ENCODE measurements around the gene MYOZ3. TPM values are rescaled to one million over a fixed set of nuclear protein-coding genes. Genes with fewer than 3 reads are reported as not detected.

MYOZ3 gene
- total RNA-seq, 4 donors from 2014 or later, result 0.22 TPM; not detected in 3

DNA sequence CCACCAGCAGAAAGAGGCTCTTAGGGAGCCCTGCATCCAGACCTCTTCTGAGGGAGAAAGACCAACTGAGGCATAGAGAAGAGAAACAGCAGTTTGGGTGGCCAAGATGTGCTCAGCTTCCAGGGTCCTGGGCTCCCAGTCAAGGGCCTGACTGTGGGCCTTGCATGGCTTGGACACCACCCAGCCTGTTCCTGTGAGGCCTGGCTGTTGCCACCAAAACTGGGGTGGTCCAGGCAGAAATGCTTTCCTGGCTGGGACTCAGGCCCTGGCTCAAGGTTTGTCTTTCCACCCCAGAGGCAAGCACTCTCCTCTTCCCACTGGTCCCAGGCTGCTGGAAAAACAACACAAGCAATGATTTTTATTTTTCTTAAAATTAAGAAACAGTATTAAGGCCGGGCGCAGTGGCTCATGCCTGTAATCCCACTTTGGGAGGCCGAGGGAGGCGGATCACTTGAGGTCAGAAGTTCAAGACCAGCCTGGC, 13.3 kb downstream of the MYOZ3 start:
- TF ChIP-seq, protein P1, sequence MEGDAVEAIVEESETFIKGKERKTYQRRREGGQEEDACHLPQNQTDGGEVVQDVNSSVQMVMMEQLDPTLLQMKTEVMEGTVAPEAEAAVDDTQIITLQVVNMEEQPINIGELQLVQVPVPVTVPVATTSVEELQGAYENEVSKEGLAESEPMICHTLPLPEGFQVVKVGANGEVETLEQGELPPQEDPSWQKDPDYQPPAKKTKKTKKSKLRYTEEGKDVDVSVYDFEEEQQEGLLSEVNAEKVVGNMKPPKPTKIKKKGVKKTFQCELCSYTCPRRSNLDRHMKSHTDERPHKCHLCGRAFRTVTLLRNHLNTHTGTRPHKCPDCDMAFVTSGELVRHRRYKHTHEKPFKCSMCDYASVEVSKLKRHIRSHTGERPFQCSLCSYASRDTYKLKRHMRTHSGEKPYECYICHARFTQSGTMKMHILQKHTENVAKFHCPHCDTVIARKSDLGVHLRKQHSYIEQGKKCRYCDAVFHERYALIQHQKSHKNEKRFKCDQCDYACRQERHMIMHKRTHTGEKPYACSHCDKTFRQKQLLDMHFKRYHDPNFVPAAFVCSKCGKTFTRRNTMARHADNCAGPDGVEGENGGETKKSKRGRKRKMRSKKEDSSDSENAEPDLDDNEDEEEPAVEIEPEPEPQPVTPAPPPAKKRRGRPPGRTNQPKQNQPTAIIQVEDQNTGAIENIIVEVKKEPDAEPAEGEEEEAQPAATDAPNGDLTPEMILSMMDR (IDR thresholded peaks at IDR 0.05; ENCODE audit: low read depth), result no peak

DNA sequence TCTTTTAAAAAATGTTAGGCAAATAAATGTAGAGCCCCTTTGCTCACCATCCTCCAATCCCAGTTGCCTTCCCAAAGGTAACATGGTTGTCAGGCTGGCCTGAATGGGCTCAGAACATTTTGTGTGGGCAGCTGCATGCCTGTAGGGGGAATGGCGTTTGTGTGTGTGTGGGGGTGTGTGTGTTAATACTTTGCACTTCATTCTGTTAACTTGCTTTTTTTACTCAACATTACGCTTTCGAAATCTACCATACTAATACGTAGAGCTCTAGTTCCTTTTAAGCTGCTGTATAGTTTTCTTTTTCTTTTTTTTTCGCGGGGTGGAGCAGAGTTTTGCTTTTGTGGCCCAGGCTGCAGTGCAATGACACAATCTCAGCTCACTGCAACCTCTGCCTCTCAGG, 14.0 kb downstream of the MYOZ3 start:
- TF ChIP-seq, protein P1 (IDR thresholded peaks at IDR 0.05; ENCODE audit: low read depth), result no peak

DNA sequence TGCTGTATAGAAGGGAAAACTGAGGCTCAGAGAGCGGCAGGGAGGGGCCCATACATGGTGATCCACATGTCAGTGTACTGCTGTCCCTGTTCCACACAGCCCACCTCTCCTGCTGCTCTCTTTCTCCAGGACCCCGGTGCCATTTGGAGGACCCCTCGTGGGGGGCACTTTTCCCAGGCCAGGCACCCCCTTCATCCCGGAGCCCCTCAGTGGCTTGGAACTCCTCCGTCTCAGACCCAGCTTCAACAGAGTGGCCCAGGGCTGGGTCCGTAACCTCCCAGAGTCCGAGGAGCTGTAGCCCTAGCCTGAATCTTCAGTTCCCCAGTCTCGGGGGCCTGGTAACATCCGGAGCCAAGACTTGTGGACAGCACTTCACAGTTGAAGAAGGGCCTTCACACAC, 15.5 kb downstream of the MYOZ3 start:
- TF ChIP-seq, protein P1 (IDR thresholded peaks at IDR 0.05; ENCODE audit: low read depth), result no peak

DNA sequence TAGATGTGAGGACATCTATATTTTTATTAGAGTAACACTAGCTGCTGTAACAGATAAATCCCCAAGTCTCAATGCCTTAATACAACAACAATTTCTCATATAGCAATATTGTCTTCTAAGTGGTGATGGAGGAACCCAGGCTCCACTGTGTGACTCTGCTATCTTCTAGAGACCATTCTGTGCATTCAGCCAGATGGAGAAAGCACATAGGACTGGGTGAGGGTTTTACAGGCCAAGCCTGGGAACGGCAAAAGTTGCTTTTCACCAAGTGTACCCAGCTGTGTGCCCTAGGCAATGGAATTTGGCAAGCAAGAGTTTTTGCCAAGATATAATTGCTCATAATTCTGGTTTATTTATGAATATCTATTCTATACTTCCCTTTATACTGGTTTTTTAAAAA, 28.1 kb downstream of the MYOZ3 start:
- TF ChIP-seq, protein P1 (IDR thresholded peaks at IDR 0.05; ENCODE audit: low read depth), result no peak

DNA sequence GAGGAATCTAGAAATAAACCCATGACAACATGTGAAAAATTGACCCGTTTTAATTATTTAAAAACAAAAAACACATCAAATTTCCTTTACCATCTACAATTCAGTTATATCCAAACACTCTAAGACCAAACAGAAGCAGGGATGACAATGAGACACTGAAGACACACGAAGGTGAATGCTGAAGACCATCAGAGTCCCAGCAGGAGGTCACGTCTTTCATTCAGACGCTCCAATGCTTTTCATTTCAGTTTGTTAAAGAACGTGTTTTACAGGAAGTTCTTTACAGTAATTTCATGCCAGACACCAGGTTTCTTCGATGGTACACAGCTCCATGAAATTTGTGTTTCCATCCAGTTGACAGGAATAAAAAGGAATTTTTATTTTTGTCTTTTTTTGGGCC, 29.7 kb downstream of the MYOZ3 start:
- TF ChIP-seq, protein P1 (IDR thresholded peaks at IDR 0.05; ENCODE audit: low read depth), result no peak

DNA sequence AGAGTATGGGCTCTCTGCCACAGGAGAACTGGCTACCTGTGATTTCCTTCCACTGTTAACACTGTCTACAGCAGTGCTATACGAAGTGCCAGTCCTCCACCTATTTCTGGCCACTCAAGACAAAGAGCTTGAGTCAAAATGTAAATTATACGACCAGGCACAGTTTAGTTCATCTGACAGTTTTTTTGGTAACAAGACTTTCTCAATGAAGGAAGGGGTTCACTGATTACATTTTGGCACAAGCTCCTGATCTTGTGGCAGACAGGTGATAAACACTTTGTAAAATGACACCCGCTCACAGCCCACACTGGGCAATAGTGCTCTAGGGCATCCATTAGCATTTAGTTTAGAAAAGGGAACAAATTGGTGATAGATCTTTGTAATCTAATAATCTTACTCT, 31.2 kb downstream of the MYOZ3 start:
- TF ChIP-seq, protein P1 (IDR thresholded peaks at IDR 0.05; ENCODE audit: low read depth), result no peak

DNA sequence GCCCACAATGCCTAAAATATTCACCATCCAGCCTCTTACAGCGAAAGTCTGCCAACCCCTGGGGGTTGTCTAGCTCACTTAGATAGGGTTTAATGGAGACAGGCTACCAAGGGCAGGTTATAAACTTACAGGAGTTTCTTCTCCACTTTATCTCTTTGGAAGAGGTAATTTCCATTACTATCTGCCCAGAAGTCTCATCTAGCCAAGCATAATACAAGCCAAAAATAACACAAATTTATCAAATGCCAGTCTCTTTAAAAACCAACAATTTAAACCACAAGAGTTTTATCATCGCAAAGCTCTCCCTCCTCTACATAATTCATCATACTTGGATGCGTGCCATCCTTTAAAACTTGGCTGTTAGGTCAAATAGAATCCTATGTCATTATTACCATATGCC, 33.6 kb downstream of the MYOZ3 start:
- TF ChIP-seq, protein P1 (IDR thresholded peaks at IDR 0.05; ENCODE audit: low read depth), result no peak
